Tibial nerve (tissue), 4 donors: ENCODE results near the gene CHRM4.

Experiments used
- CTCF ChIP-seq, 5 experiments: fragments of 200-600 bp in 3 of 5; fragments of 450-650 bp in 2 of 5; sonication (generic) in 3 of 5; IDR thresholded peaks; one replicate each; pipeline ENCODE4 v1.5.1; 2016 to 2019; ENCODE audit warnings: antibody characterized with exemption in 5 of 5, mild to moderate bottlenecking in 3 of 5, moderate library complexity in 2 of 5
- EP300 ChIP-seq, 2 donors: sonication (generic); formaldehyde crosslinking; IDR thresholded peaks; one replicate each; pipeline ENCODE4 v1.6.1; 2017; ENCODE audit warnings: antibody characterized with exemption in 2 of 2, mild to moderate bottlenecking in 1 of 2
- POLR2A ChIP-seq, 2 donors: fragments of 450-650 bp; IDR thresholded peaks; one replicate each; pipeline ENCODE4 v1.6.1; 2017; ENCODE audit warnings: antibody characterized with exemption in 2 of 2, mild to moderate bottlenecking in 2 of 2, moderate library complexity in 2 of 2

GRCh38 chr11:46345131-46345597 lies 46.4 kb downstream of the CHRM4 start:
- TF ChIP-seq POLR2A (IDR thresholded peaks at IDR 0.05) (no peak), CTCF (IDR thresholded peaks at IDR 0.05) (no peak), EP300 (IDR thresholded peaks at IDR 0.05) (no peak)
